ENCODE measurements around the gene VANGL2. TPM values are rescaled to one million over a fixed set of nuclear protein-coding genes. Genes with fewer than 3 reads are reported as not detected.

Gene VANGL2
- total and polyA plus RNA-seq, 9 of the 15 experiments (the other 6 are each of a cell fraction or from before 2014, with no cell fraction given) = 0.28 to 4.0 (median 0.98) TPM

GRCh38 chr1:160431571-160431970 is 31.2 kb downstream of the VANGL2 start:
- BruUV-seq (replicated peaks) = no TSS peak
- DNase-seq (ENCODE audit: extremely low read depth in 1 of 4, low spot score in 3 of 4) (no peak), ATAC-seq (no peak), FAIRE-seq (no peak)
- no peaks in the 10 kb centered on the region for H3K27me3 ChIP-seq (ENCODE audit: control insufficient read depth in 2 of 2, insufficient read depth in 2 of 2, low read length in 2 of 2)
- H3K79me2 ChIP-seq (ENCODE audit: control insufficient read depth, insufficient read depth, low read length) = no peaks in the 10 kb centered on the region
- H3K4me2 ChIP-seq (ENCODE audit: insufficient read depth, low read length) = no peak overlapping the region
- H2AFZ ChIP-seq (ENCODE audit: low read depth, low read length) = no peak overlapping the region
- ChIA-PET CTCF (ENCODE audit: low intra/inter-chr PET ratio) (interaction anchor here (0.7 kb wide), 1 partner anchor 296 kb away, joined by 4 read pairs; no protein-coding TSS in a partner anchor), POLR2A (no interaction called here)
- no peaks in the 10 kb centered on the region for H4K20me1 ChIP-seq (replicated peaks; ENCODE audit: control insufficient read depth, insufficient read depth, low read length)
- 79% methylated on average over 2 of the region's 2 CpGs for WGBS (ENCODE audit: insufficient coverage, low coverage, missing lambda C conversion rate)
- H3K9me3 ChIP-seq (replicated peaks; ENCODE audit: control insufficient read depth, insufficient read depth, low read depth, low read length) = no peaks in the 10 kb centered on the region
- no peaks in the 10 kb centered on the region for H3K9me1 ChIP-seq (ENCODE audit: control insufficient read depth, insufficient read depth, low read length)
- in situ Hi-C loops (cut with MboI) = loop anchor here (5.0 kb wide), 1 partner anchor 251 kb away; no protein-coding TSS in a partner anchor
- no peak overlapping the region for H3K4me3 ChIP-seq
- H3K4me1 ChIP-seq (replicated peaks in 1 of 2; ENCODE audit: control insufficient read depth in 2 of 2, insufficient read depth in 2 of 2, low read length in 2 of 2) = peaks cover 4 to 16% of the 10 kb centered on the region in 2 experiments; a peak in 4 of 5 replicates
- no peak overlapping the region for H3K9ac ChIP-seq (ENCODE audit: insufficient read depth in 1 of 2, low read depth in 2 of 2, low read length in 2 of 2)
- TF ChIP-seq BRCA1 (IDR thresholded peaks at IDR 0.05) (no peak), BRCA1 (CRISPR knock-in tag; IDR thresholded peaks at IDR 0.05) (no peak), PTBP1 (IDR thresholded peaks at IDR 0.05; ENCODE audit: low read depth, low read length) (no peak), ZNF668 (CRISPR knock-in tag; IDR thresholded peaks at IDR 0.05) (no peak), RCOR1 (IDR thresholded peaks at IDR 0.05; ENCODE audit: borderline replicate concordance in 1 of 2, low read depth in 2 of 2, low read length in 2 of 2) (no peak), KAT7 (CRISPR knock-in tag; IDR thresholded peaks at IDR 0.05; ENCODE audit: borderline replicate concordance) (no peak), ETV1 (tag; conservative IDR thresholded peaks at IDR 0.05; ENCODE audit: low read depth) (no peak), ZNF589 (CRISPR knock-in tag; IDR thresholded peaks at IDR 0.05; ENCODE audit: low read depth) (no peak), SIN3A (IDR thresholded peaks at IDR 0.05; ENCODE audit: borderline replicate concordance in 2 of 2, control insufficient read depth in 1 of 2, low read depth in 2 of 2, low read length in 2 of 2) (no peak), FOXJ2 (tag; IDR thresholded peaks at IDR 0.05) (no peak), CCNT2 (IDR thresholded peaks at IDR 0.05; ENCODE audit: borderline replicate concordance, extremely low read depth, insufficient read length, low read depth, low read length) (no peak)
- H3K36me3 ChIP-seq (ENCODE audit: control insufficient read depth, insufficient read depth, low read length) = no peaks in the 10 kb centered on the region
- no peak overlapping the region for H3K27ac ChIP-seq (ENCODE audit: extremely low read depth, low read depth, low read length)
- intact Hi-C loops (cut with micrococcal nuclease) = no loop called here

Data from K562 (cell line).